Caki2 (cell line): ENCODE measurements around the gene SMAD6. TPM values are rescaled to one million over a fixed set of nuclear protein-coding genes. Genes with fewer than 3 reads are reported as not detected.
"Not testable (repeated sequence)": the region's sequence is repeated elsewhere in the genome, so short reads cannot be mapped to it uniquely, and the experiment has no call there.

Source experiments
- DNase-seq: peaks from one replicate; pipeline ENCODE4 v3.0.0-alpha.2; 2015; ENCODE audit warnings: low read depth
- in situ Hi-C: cut with HindIII; loops from 2 replicates; pipeline ENCODE4 v1.10.0; 2016; ENCODE audit warnings: low sequenced_read_pairs, low pct_unique_long_range_greater_than_20kb, mixed read lengths
- total RNA-seq: library from RNA; depleted of rRNA; stranded (reverse); fragments of >200 nt; shearing (Covaris generic); gene quantifications from 2 replicates; pipeline ENCODE4 v1.2.3, GENCODE V29; 2014; ENCODE audit warnings: low replicate concordance

Gene SMAD6
- total RNA-seq, 1 experiment from 2014 or later = 64.5 TPM

DNA sequence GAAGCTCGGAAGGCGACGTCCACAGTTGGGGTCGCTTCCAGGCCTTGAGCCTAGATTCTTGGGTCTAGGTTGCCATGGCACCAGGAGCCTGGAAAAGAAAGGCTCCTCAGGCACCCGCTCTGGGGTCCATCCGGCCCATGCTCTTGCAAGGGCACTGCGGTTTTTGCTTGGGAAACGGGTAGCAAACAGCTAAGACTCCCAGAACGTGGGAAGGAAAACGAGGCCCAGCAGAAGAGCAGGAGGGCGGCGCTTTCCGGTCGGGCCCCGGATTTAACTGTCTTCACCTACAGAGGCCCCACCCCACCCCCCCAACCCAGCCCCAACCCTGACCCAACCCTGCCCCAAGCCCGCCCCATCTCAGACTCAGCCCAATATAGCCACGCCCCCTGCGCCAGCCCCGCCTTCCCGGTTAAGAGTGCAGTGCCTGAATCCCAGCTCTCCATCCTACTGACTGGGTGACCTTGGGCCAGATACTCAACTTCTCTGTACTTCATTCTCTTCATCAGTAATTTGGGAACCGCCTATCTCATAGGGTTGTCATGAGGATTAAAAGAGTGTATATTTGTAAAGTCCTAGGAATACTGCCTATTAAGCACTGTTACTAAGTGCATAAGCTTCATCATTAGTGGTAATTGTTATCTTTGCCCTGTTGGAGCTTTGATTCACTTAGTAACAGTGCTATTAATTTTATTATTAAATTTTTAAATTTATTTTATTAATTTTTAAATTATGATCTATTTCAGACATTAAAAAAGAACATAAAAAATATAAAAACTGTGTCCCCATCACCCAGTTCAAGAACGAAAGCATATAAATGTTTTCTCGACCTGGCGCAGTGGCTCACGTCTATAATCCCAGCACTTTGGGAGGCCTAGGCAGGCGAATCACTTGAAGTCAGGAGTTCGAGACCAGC is 28.4 kb upstream of the SMAD6 start:
- in situ Hi-C loops = no loop called here
- DNase-seq = peak; percentile 37

DNA sequence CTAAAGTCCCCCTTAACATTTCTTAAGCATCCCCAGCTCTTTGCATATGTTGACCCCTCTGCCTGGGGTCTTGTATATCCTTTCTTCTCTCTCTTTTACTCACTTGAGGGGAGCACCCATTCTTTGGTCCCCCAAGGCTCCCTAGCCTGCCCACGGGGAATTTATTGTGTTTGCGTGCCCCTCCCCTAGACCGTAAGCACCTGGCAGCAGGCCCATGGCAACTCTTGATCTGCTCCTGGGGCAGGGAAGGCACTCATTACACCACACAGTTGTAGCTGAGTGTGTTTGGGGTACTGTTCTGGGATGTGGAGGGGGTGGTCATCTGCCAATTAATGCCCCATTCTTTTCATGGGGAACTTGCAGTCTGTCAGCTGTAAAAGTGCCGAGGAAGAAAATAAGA is 27.3 kb upstream of the SMAD6 start:
- DNase-seq = no peak
- in situ Hi-C loops = no loop called here

DNA sequence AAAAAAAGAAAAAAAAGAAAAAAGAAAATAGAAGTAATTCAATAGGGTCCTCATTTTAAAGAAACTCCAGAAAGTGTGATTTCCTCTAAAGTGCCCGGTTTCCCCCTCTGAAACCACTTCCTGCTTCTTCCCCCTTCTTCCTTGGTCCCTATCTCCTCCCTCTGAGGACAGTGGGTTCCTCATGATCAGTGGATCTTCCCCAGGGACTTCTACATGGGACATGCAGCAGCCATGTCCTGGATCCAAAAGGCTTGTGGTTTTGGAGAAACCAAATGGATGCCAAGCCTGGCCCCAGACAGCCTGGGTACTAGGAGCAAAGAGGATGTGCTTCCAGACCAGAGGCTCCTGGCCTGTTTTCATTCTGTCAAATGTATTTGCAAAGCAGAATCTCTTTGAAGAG is 26.6 kb upstream of the SMAD6 start:
- in situ Hi-C loops = no loop called here
- no peak for DNase-seq

DNA sequence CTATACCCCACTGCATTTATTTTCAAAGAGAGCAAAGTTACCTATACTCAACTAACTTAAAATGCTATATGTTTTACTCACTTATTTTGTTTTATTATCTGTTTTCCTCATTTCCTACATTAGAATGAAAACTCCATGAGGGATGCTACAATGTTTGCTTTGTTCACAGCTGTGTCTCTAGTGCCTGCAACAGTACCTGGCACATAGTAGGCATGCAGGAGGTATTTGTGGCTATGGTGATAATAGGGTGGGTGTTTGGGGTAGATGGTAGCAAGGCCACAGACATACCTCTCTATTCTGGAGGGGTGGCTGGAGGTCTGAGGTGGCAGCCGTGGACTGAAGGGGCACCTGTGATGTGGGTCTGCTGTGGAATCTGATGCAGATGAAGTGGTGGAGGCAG is 24.7 kb upstream of the SMAD6 start:
- in situ Hi-C loops = no loop called here

DNA sequence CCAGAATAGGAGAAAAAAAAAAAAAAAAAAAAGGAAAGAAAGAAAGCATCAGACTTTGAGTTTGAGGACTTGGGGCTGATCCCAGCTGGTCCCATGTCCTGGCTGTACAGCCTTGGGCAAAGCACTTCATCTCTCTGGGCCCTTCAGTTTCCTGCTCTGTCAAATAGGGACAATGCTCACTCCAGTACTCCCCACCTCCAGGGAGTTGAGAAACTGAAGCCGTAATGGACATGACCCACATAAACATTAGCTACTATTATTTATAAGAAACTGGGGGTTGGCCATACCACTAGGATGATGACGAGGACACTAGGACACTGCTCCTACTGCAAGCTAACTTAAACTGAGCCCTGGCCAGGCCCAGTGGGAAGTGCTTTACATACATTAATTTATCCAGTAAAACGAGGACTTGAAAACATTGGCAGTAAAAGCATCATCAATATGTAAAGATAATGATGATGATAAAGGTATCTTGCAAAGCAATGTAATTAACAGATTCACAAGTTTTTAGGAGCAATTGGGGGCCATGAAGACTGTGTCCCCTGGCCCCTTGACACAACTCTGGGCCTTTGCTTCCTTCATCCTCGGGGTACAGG is 22.9 kb upstream of the SMAD6 start:
- no peak for DNase-seq

More for the DNA sequence above, 24.7 kb upstream of the SMAD6 start:
- DNase-seq = no peak

DNA sequence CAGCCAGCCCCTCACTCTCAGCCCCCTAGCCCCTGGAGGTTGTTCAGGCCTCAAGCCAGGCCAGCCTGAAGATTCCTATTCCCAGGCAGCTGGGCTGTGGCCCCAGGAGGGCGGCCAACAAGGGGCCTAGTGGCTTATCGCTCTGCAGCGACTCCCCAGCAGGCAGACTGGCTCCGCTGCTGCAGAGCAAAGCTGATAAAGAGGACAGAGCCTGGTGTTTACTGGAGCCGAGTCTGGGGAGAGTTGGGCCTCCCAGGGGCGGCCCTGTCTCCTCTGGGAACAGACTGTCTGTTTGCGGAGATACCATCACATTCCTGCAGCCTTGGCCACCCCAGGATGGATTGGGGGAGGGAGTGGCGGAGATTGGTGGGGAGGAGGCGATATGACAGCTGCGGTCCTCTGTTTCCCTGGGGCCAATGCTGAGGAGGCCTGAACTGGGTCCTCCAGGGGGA is 22.4 kb upstream of the SMAD6 start:
- no peak for DNase-seq

More for the DNA sequence above, 22.9 kb upstream of the SMAD6 start:
- in situ Hi-C loops = no loop called here

DNA sequence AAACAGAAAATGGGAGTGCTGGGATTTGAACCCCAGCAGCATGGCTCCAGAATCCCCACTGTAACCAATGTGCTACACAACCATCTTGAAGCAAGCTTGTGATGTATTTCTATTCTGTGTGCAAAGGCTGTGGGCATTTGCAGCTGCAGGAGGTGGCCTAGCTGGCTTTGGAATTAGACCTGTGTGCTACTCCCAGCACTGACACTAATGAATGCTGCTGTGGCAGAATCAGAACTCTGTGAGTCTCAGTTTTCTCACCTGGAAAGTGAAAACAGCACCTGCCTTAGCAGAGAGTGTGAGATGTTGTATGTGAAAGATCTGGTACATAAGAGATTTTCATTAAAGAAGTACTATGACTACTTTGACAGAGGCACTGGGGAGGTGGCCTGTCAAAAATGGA is 21.5 kb upstream of the SMAD6 start:
- in situ Hi-C loops = no loop called here
- DNase-seq = no peak

More for the DNA sequence above, 22.4 kb upstream of the SMAD6 start:
- in situ Hi-C loops = no loop called here

DNA sequence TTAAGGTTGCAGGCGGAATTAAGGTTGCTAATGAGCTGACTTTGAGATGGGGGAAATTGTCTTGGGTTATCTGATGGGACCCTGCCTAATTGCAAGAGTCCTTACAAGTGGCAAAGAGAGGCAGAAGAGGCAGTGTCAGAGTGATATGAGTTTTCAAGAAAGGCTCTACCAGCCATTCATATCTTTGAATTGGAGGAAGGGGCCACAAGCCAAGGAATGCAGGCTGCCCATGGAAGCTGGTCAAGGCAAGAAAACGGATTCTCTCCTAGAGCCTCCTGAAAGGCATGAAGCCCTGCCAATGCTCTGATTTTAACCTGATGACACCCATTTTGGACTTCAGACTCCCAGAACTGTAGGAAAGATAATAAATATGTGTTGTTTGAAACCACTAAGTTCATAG is 20.6 kb upstream of the SMAD6 start:
- in situ Hi-C loops = no loop called here
- no peak for DNase-seq

DNA sequence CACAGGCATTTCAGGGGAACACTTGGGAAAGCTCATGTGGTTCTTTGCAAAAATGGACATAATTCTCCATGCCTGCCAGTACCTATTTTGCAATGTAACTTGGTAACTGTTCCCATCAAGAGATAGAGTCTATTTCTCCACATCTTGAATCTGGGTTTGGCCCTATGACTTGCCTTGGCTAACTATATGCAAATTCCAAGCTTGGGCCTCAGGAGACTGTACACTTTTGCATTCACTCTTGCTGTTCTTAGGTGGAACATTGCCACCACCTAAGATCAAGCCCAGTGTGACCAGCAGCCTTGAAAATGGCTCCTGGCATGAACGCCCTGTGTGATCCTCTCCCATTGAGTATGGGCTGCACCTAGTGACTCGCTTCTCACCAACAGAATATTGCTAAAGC is 19.8 kb upstream of the SMAD6 start:
- in situ Hi-C loops = no loop called here
- no peak for DNase-seq

DNA sequence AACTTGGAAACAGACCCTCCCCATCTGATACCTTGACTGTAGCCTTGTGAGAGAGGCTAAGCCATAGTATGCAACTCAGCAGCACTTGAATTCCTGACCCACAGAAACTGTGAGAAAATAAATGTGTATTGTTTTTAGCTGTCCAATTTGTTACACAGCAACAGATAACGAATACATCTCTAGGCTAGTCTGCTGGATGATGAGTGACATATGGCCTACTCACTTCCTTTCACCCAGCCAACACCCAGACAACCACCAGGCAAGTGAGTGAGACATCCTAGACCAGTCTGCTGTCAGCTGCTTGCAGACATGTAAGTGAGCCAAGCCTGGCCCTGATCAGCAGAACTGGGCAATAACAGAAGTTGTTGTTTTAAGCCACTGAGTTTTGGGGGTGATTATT is 19.2 kb upstream of the SMAD6 start:
- in situ Hi-C loops = no loop called here
- no peak for DNase-seq

DNA sequence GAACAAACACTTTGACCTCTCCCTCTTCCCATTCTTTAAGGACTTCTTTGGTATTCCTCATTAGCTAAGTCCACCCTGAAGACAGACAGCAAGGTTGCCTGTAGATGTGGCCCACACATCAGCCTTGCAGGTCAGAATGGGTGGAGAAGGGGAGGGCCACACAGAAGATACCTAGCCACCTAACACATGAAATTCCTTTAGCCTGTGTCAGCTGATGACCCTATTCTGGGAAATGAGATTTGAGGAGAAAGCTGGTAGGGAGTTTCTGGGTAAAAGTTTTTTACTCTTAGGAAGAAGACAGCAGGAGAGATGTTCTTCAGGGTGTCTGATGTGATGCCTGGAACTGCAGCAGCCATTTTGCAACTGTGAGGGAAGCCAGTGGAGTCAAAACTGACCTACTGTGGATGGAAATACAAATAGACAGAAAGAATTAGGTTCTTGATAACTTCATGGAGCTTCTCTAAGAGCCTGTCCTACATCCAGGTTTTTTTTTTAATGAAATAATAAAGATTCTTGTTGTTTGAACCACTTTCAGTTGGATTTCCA is 17.8 kb upstream of the SMAD6 start:
- DNase-seq = no peak
- in situ Hi-C loops = no loop called here

DNA sequence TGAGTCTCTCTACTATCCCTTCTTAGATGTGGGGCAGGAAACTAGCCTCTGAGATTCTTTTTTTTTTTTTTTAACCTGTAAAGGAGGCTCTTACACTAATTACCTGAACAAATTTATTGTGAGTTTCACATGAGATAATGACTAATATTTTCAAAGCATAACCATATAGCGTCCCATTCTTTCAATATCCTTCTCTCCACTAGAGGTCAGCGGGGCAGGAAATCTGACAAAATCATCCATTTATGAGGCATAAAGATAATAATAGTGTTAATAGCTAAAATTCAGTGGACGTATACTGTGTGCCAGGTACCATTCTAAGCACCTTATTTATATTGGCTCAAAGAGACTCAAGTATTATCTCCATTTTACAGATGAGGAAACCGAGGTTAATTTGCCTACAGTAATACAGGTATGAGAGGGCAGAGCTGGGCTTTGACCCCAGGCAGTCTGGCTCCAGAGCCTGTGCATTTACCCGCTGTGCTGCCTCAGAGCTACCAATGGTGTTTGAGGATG is 16.3 kb upstream of the SMAD6 start:
- DNase-seq = no peak
- in situ Hi-C loops = no loop called here

DNA sequence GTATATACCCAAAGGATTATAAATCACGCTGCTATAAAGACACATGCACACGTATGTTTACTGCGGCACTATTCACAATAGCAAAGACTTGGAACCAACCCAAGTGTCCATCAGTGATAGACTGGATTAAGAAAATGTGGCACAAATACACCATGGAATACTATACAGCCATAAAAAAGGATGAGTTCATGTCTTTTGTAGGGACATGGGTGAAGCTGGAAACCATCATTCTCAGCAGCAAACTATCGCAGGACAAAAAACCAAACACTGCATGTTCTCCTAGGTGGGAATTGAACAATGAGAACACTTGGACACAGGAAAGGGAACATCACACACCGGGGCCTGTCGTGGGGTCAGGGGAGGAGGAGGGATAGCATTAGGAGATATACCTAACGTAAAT is 11.1 kb upstream of the SMAD6 start:
- DNase-seq, in situ Hi-C loops: not testable (repeated sequence)

DNA sequence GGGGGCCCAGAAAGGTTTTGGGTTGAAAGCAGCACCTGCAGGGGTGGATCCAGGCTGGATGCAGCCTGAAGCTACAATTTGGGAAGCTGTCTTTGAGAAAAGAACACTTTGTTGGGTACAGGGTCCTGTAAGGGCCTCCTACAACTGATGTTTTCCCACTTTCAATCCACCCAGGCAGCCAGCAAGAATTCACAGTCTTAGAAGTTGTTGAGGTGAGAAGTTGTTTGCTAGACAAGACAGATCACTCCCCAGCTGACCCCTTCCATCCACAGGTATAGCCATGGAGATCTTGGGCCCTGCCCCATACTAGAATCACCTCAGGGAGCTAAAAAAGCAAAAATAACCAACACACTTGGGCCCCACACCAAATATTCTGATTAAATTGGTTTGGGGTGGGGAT is 10.3 kb upstream of the SMAD6 start:
- in situ Hi-C loops = no loop called here
- DNase-seq = no peak

DNA sequence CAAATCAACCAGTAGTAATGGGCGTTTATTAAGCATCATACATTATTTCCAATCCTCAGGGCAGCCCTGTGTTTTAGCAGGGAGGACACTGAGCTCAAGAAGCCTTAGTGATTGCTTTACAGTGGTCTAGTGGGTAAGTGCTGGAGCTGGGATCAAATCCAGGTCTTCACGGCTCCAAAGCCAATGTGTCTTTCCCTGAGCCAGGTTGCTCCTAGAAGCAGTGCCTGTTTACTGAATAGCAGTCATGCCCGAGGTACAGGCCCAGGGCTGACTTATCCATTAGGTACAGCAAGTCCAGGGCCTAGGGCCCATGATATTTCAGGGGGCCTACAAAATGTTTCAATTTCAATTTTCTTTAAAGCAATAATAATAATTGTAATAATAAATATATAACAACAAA is 9.6 kb upstream of the SMAD6 start:
- no peak for DNase-seq
- in situ Hi-C loops = no loop called here

DNA sequence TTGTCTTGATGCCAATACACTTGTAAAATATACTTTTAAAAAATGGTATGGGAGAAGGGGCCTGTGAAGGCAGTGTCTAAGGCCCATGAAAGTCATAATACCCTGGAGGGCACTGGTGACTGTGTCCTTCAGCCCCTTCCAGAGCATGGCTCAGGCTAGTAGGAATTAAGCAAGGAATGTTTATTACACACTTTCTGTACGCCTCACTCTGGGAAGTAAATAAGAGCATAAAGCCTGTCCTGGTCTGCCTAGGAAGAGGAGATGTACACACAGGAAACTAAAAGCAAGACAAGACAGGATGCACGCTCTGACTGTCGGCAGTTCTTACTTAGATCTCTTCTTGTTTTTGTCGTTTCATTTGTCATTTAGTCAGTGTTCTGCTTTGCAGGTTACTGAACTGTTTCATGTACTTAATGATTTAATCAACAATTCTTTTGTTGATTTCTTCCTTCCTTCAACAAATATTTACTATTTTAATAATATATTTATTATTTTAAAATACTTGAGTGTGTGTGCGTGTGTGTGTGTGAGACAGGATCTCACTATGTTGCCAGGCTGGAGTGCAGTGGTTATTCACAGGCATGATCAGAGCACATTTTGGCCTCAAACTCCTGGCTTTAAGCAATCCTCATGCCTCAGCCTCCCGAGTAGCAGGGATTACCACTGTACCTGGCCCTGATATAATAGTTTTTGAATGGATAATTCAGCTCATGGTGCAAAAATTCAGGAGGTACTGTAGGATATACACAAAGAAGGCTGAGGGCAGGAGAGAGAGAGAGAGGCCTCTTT is 9.0 kb upstream of the SMAD6 start:
- in situ Hi-C loops = no loop called here
- no peak for DNase-seq

DNA sequence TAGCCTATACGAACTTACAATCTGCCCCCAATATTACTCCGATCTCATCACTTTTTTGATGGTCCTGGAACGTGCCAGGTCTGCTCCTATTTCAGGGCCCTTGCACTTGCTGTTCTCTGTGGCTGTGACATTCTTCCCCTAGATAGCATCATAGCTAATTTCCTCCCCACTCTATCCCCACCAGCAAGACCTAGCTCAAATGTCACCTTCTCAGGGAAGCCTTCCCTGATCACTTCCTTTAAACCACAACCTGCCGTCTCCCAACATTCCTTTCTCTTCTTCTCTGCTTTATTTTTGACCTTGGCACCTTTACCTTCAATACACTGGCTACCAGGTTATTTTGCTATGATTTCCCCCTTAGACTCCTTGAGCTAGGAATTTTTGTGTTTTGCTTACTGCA is 5.3 kb upstream of the SMAD6 start:
- DNase-seq = no peak
- in situ Hi-C loops = no loop called here

DNA sequence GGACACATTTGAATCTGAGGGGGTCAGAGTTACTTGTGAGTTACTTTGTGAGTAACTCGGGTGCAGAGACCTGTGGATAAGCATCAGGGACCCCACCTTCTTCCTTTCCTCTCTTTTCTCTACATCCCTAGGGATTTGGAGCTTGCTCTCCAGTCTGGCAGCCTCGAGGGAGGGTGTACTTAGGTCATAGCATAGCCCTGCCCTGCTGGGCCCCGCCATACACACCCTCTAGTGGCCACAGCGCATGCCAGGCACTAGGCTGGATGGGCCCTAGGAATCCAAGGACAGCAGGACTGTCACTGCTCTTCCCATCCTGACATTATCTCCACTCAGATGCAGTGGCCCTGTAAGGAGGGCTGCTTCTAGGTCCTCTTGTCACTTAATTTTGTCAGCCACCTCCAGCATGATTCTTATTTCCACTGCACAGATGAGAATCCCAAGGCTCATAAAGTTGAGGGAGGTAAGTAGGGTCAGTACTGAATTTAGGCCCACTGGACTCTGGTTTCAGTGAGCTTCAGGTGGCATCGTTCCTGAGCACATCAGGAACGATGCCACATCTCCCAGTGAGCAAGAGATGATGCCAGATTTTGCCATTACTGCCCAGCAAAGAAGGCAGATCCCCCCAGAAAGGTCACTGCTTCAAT is 3.6 kb upstream of the SMAD6 start:
- in situ Hi-C loops = no loop called here

More for the DNA sequence above, 3.6 kb upstream of the SMAD6 start:
- peak; percentile 58 for DNase-seq
